HCT116 (cell line): ENCODE data around the gene LRRFIP2.

Source experiments
- EZH2 ChIP-seq: fragments of 200-600 bp; sonication (generic); IDR thresholded peaks from 2 replicates; pipeline ENCODE4 v1.6.1; 2017; ENCODE audit warnings: antibody characterized with exemption, mixed run types
- EZH2phosphoT487 ChIP-seq: fragments of 200-600 bp; IDR thresholded peaks from 2 replicates; pipeline ENCODE4 v1.6.1; 2018; ENCODE audit warnings: antibody characterized with exemption, borderline replicate concordance
- POLR2A ChIP-seq: IDR thresholded peaks from 2 replicates; pipeline ENCODE4 v1.7.0; 2011; ENCODE audit warnings: borderline replicate concordance; ENCODE audit not compliant: insufficient read depth, insufficient read length; ENCODE audit errors: extremely low read depth
- TCF7L2 ChIP-seq: IDR thresholded peaks from 2 replicates; pipeline ENCODE4 v1.7.0; 2011; ENCODE audit warnings: borderline replicate concordance, inconsistent platforms; ENCODE audit not compliant: insufficient read depth, insufficient read length; ENCODE audit errors: extremely low read depth
- ZNF274 ChIP-seq: fragments of 200-500 bp; sonication (Bioruptor generic); IDR thresholded peaks from 2 replicates; pipeline ENCODE4 v1.6.1; 2014; ENCODE audit warnings: mild to moderate bottlenecking, low read depth, low read length, inconsistent platforms
- TF ChIP-seq, protein P1 (sequence below), 3 experiments: fragments of 200-600 bp in 1 of 3; sonication (generic) in 1 of 3; IDR thresholded peaks in 2 of 3; conservative IDR thresholded peaks in 1 of 3; 2 replicates each; pipeline ENCODE4 v1.5.1; 2012 to 2017; ENCODE audit warnings: low read depth in 2 of 3, low read length in 2 of 3, antibody characterized with exemption in 1 of 3, borderline replicate concordance in 1 of 3, control low read depth in 1 of 3, mild to moderate bottlenecking in 1 of 3, mixed read lengths in 1 of 3, mixed run types in 1 of 3, moderate library complexity in 1 of 3; ENCODE audit not compliant: insufficient read depth in 1 of 3
- TF ChIP-seq, protein P2 (sequence below): IDR thresholded peaks from 2 replicates; pipeline ENCODE4 v1.6.1; 2012; ENCODE audit warnings: low read depth
- TF ChIP-seq, protein P3 (sequence below): IDR thresholded peaks from 2 replicates; pipeline ENCODE4 v1.6.1; 2011; ENCODE audit warnings: mild to moderate bottlenecking, low read length, moderate library complexity; ENCODE audit not compliant: insufficient replicate concordance; ENCODE audit errors: extremely low read depth

DNA sequence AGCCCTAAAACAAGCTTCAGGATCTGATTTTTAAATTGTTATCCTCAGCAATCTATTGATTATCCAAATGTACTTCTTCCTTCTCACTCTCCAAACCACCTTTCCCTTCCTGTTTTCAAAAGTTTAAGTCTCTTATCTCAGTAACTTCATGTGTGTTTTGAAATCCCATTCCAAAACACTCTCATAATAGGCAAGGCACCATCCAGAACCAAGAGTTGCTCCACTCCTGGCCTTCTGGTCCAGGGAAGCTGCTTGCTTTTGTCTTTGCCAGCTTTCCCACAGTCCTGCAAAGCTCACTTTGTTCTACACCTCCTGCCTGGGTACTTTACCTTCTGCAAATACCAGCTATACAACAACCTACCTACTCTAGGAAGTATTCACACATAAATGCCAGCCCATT is 117.6 kb downstream of the LRRFIP2 start:
- TF ChIP-seq POLR2A = no peak
- TF ChIP-seq, protein P1, sequence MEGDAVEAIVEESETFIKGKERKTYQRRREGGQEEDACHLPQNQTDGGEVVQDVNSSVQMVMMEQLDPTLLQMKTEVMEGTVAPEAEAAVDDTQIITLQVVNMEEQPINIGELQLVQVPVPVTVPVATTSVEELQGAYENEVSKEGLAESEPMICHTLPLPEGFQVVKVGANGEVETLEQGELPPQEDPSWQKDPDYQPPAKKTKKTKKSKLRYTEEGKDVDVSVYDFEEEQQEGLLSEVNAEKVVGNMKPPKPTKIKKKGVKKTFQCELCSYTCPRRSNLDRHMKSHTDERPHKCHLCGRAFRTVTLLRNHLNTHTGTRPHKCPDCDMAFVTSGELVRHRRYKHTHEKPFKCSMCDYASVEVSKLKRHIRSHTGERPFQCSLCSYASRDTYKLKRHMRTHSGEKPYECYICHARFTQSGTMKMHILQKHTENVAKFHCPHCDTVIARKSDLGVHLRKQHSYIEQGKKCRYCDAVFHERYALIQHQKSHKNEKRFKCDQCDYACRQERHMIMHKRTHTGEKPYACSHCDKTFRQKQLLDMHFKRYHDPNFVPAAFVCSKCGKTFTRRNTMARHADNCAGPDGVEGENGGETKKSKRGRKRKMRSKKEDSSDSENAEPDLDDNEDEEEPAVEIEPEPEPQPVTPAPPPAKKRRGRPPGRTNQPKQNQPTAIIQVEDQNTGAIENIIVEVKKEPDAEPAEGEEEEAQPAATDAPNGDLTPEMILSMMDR (IDR thresholded peaks at IDR 0.05 in 2 of 3, conservative IDR thresholded peaks at IDR 0.05 in 1 of 3; ENCODE audit: borderline replicate concordance in 1 of 3, insufficient read depth in 1 of 3, low read depth in 2 of 3, low read length in 2 of 3) = no peak
- no peak for TF ChIP-seq EZH2
- TF ChIP-seq, protein P2, sequence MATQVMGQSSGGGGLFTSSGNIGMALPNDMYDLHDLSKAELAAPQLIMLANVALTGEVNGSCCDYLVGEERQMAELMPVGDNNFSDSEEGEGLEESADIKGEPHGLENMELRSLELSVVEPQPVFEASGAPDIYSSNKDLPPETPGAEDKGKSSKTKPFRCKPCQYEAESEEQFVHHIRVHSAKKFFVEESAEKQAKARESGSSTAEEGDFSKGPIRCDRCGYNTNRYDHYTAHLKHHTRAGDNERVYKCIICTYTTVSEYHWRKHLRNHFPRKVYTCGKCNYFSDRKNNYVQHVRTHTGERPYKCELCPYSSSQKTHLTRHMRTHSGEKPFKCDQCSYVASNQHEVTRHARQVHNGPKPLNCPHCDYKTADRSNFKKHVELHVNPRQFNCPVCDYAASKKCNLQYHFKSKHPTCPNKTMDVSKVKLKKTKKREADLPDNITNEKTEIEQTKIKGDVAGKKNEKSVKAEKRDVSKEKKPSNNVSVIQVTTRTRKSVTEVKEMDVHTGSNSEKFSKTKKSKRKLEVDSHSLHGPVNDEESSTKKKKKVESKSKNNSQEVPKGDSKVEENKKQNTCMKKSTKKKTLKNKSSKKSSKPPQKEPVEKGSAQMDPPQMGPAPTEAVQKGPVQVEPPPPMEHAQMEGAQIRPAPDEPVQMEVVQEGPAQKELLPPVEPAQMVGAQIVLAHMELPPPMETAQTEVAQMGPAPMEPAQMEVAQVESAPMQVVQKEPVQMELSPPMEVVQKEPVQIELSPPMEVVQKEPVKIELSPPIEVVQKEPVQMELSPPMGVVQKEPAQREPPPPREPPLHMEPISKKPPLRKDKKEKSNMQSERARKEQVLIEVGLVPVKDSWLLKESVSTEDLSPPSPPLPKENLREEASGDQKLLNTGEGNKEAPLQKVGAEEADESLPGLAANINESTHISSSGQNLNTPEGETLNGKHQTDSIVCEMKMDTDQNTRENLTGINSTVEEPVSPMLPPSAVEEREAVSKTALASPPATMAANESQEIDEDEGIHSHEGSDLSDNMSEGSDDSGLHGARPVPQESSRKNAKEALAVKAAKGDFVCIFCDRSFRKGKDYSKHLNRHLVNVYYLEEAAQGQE = no peak
- TF ChIP-seq EZH2phosphoT487 = no peak
- TF ChIP-seq, protein P3, sequence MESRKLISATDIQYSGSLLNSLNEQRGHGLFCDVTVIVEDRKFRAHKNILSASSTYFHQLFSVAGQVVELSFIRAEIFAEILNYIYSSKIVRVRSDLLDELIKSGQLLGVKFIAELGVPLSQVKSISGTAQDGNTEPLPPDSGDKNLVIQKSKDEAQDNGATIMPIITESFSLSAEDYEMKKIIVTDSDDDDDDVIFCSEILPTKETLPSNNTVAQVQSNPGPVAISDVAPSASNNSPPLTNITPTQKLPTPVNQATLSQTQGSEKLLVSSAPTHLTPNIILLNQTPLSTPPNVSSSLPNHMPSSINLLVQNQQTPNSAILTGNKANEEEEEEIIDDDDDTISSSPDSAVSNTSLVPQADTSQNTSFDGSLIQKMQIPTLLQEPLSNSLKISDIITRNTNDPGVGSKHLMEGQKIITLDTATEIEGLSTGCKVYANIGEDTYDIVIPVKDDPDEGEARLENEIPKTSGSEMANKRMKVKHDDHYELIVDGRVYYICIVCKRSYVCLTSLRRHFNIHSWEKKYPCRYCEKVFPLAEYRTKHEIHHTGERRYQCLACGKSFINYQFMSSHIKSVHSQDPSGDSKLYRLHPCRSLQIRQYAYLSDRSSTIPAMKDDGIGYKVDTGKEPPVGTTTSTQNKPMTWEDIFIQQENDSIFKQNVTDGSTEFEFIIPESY = no peak
- no peak for TF ChIP-seq TCF7L2
- TF ChIP-seq ZNF274 = no peak
